ENCODE results near the gene ARHGAP42.

ARHGAP42 gene

DNA sequence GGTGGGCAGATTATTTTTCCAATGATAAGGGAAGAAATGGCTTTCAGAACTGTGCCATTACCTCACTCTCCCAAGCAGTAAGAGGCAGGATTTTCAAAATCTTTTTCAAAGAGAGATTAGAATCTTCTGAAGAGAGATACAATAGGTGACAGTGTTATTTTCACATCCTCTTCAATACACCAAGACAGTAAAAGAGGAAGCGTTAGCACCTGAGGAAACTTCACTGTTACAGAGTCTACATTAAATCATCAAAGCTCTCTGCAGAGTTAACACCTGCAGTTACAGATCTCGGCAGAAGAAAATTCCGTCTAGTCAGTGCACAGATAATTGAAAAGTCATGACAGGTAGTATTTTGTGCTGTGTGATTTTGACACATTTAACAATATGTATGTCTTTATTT lies 297.6 kb downstream of the ARHGAP42 start:
- Histone ChIP-seq H4K20me1 (ENCODE audit: control insufficient read depth, insufficient read depth, low read depth, low read length) (no peaks in the 10 kb centered on the region), H3K27ac (ENCODE audit: low read depth, low read length) (no peak overlapping the region), H3F3A (ENCODE audit: control insufficient read depth, insufficient read depth) (no peaks in the 10 kb centered on the region), H3K9me3 (ENCODE audit: control insufficient read depth, insufficient read depth, low read length) (no peaks in the 10 kb centered on the region), H3K36me3 (ENCODE audit: control insufficient read depth, low read length) (no peaks in the 10 kb centered on the region), H3K79me2 (ENCODE audit: control insufficient read depth, low read length) (no peaks in the 10 kb centered on the region), H3K4me1 (ENCODE audit: control insufficient read depth, low read length) (peaks cover 8% of the 10 kb centered on the region), H3K9me2 (replicated peaks; ENCODE audit: control insufficient read depth, low read length) (no peaks in the 10 kb centered on the region), H3K4me2 (ENCODE audit: low read length) (no peak overlapping the region), H3K4me3 (ENCODE audit: low read length) (no peak overlapping the region), H3K27me3 (ENCODE audit: control insufficient read depth, low read length) (no peaks in the 10 kb centered on the region)
- no peak for TF ChIP-seq EZH2phosphoT487 (IDR thresholded peaks at IDR 0.05; ENCODE audit: borderline replicate concordance, low read length)
- TF ChIP-seq, protein P1, sequence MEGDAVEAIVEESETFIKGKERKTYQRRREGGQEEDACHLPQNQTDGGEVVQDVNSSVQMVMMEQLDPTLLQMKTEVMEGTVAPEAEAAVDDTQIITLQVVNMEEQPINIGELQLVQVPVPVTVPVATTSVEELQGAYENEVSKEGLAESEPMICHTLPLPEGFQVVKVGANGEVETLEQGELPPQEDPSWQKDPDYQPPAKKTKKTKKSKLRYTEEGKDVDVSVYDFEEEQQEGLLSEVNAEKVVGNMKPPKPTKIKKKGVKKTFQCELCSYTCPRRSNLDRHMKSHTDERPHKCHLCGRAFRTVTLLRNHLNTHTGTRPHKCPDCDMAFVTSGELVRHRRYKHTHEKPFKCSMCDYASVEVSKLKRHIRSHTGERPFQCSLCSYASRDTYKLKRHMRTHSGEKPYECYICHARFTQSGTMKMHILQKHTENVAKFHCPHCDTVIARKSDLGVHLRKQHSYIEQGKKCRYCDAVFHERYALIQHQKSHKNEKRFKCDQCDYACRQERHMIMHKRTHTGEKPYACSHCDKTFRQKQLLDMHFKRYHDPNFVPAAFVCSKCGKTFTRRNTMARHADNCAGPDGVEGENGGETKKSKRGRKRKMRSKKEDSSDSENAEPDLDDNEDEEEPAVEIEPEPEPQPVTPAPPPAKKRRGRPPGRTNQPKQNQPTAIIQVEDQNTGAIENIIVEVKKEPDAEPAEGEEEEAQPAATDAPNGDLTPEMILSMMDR (IDR thresholded peaks at IDR 0.05; ENCODE audit: low read depth, low read length, poor library complexity, severe bottlenecking): no peak

DNA sequence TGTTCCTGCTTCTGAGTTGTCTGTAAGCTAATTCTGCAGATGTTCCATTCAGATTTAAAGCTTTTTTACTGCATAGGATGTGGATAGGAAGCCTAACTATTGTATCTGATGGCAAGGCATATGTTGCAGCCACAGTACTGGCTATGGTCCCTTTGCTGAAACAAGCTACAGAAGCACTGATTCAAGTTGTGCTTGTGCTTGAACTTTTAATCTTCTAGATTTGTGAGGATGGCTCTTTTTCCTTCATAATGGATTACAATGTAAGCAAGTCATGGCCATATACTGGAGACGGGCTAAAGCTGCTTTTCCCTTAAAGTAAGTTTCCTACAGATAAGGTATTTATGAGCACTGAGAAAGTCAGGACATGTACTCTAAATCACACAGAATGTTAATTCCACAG lies 303.8 kb downstream of the ARHGAP42 start:
- no peaks in the 10 kb centered on the region for H4K20me1 ChIP-seq (ENCODE audit: control insufficient read depth, insufficient read depth, low read depth, low read length)
- H3K79me2 ChIP-seq (ENCODE audit: control insufficient read depth, low read length): no peaks in the 10 kb centered on the region
- H3F3A ChIP-seq (ENCODE audit: control insufficient read depth, insufficient read depth): no peaks in the 10 kb centered on the region
- no peak overlapping the region for H3K4me2 ChIP-seq (ENCODE audit: low read length)
- H3K4me1 ChIP-seq (ENCODE audit: control insufficient read depth, low read length): no peaks in the 10 kb centered on the region
- TF ChIP-seq EZH2phosphoT487 (IDR thresholded peaks at IDR 0.05; ENCODE audit: borderline replicate concordance, low read length): no peak
- TF ChIP-seq, protein P1 (IDR thresholded peaks at IDR 0.05; ENCODE audit: low read depth, low read length, poor library complexity, severe bottlenecking): no peak
- H3K27me3 ChIP-seq (ENCODE audit: control insufficient read depth, low read length): no peaks in the 10 kb centered on the region
- no peaks in the 10 kb centered on the region for H3K9me2 ChIP-seq (replicated peaks; ENCODE audit: control insufficient read depth, low read length)
- H3K36me3 ChIP-seq (ENCODE audit: control insufficient read depth, low read length): no peaks in the 10 kb centered on the region
- no peaks in the 10 kb centered on the region for H3K9me3 ChIP-seq (ENCODE audit: control insufficient read depth, insufficient read depth, low read length)
- no peak overlapping the region for H3K4me3 ChIP-seq (ENCODE audit: low read length)
- no peak overlapping the region for H3K27ac ChIP-seq (ENCODE audit: low read depth, low read length)

DNA sequence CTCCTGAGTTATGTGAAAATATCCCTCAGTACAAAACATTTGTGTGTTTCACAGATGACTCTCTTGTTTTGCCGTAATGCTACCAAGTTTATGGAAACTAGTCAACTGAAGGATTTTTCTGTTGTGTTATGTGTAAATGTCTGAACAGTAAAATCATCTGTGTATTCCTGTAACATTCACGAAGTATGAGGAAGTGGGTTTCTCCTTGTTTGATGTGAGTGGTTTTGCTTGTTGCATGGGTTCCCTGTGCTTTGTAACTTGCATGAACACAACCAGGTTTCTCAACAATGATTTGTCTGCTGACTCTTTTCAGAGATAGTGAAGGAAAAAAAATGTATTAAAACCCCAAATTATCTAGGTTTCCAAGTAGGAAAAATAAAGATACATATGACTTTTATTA lies 304.5 kb downstream of the ARHGAP42 start:
- no peaks in the 10 kb centered on the region for H3K27me3 ChIP-seq (ENCODE audit: control insufficient read depth, low read length)
- TF ChIP-seq, protein P1 (IDR thresholded peaks at IDR 0.05; ENCODE audit: low read depth, low read length, poor library complexity, severe bottlenecking): no peak
- TF ChIP-seq EZH2phosphoT487 (IDR thresholded peaks at IDR 0.05; ENCODE audit: borderline replicate concordance, low read length): no peak
- no peak overlapping the region for H3K4me2 ChIP-seq (ENCODE audit: low read length)
- no peak overlapping the region for H3K27ac ChIP-seq (ENCODE audit: low read depth, low read length)
- H3K4me1 ChIP-seq (ENCODE audit: control insufficient read depth, low read length): no peaks in the 10 kb centered on the region
- no peaks in the 10 kb centered on the region for H3F3A ChIP-seq (ENCODE audit: control insufficient read depth, insufficient read depth)
- H3K9me2 ChIP-seq (replicated peaks; ENCODE audit: control insufficient read depth, low read length): no peaks in the 10 kb centered on the region
- H4K20me1 ChIP-seq (ENCODE audit: control insufficient read depth, insufficient read depth, low read depth, low read length): no peaks in the 10 kb centered on the region
- H3K36me3 ChIP-seq (ENCODE audit: control insufficient read depth, low read length): no peaks in the 10 kb centered on the region
- H3K4me3 ChIP-seq (ENCODE audit: low read length): no peak overlapping the region
- no peaks in the 10 kb centered on the region for H3K79me2 ChIP-seq (ENCODE audit: control insufficient read depth, low read length)
- no peaks in the 10 kb centered on the region for H3K9me3 ChIP-seq (ENCODE audit: control insufficient read depth, insufficient read depth, low read length)

DNA sequence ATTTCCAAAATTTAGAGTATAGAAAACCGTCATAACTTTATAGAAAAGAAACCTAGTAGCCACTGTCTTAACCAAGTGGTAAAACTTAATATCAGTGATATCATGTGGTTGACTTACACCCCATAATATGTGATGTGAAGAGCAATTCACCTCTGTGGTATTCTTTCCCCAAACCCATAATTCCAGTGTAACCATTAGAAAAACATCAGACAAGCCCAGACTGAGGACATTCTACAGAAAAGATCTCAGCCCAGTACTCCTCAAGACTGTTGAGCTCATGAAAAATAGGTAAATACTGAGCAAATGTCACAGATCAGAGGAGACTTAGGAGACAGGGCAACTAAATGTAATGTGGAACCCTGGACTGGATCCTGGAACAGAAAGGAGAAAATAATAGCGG lies 307.9 kb downstream of the ARHGAP42 start:
- Histone ChIP-seq H3K9me3 (ENCODE audit: control insufficient read depth, insufficient read depth, low read length) (no peaks in the 10 kb centered on the region), H3F3A (ENCODE audit: control insufficient read depth, insufficient read depth) (no peaks in the 10 kb centered on the region), H3K36me3 (ENCODE audit: control insufficient read depth, low read length) (no peaks in the 10 kb centered on the region), H3K4me2 (ENCODE audit: low read length) (no peak overlapping the region), H3K4me3 (ENCODE audit: low read length) (no peak overlapping the region), H3K79me2 (ENCODE audit: control insufficient read depth, low read length) (no peaks in the 10 kb centered on the region), H3K27ac (ENCODE audit: low read depth, low read length) (no peak overlapping the region), H3K4me1 (ENCODE audit: control insufficient read depth, low read length) (no peaks in the 10 kb centered on the region), H3K9me2 (replicated peaks; ENCODE audit: control insufficient read depth, low read length) (no peaks in the 10 kb centered on the region), H4K20me1 (ENCODE audit: control insufficient read depth, insufficient read depth, low read depth, low read length) (no peaks in the 10 kb centered on the region), H3K27me3 (ENCODE audit: control insufficient read depth, low read length) (no peaks in the 10 kb centered on the region)
- TF ChIP-seq, protein P1 (IDR thresholded peaks at IDR 0.05; ENCODE audit: low read depth, low read length, poor library complexity, severe bottlenecking): no peak
- no peak for TF ChIP-seq EZH2phosphoT487 (IDR thresholded peaks at IDR 0.05; ENCODE audit: borderline replicate concordance, low read length)
